Brain pericyte (primary cell): Measurements from ENCODE around the gene BCKDHB.
A peak's percentile ranks its signal among the peaks of the same experiment; 100 is the strongest.
"Not testable (repeated sequence)": the region's sequence is repeated elsewhere in the genome, so short reads cannot be mapped to it uniquely, and the experiment has no call there.

Source experiments
- DNase-seq: peaks from one replicate; pipeline ENCODE4 v3.0.0-alpha.2; 2012; ENCODE audit warnings: low read depth, low spot score

The BCKDHB gene

DNA sequence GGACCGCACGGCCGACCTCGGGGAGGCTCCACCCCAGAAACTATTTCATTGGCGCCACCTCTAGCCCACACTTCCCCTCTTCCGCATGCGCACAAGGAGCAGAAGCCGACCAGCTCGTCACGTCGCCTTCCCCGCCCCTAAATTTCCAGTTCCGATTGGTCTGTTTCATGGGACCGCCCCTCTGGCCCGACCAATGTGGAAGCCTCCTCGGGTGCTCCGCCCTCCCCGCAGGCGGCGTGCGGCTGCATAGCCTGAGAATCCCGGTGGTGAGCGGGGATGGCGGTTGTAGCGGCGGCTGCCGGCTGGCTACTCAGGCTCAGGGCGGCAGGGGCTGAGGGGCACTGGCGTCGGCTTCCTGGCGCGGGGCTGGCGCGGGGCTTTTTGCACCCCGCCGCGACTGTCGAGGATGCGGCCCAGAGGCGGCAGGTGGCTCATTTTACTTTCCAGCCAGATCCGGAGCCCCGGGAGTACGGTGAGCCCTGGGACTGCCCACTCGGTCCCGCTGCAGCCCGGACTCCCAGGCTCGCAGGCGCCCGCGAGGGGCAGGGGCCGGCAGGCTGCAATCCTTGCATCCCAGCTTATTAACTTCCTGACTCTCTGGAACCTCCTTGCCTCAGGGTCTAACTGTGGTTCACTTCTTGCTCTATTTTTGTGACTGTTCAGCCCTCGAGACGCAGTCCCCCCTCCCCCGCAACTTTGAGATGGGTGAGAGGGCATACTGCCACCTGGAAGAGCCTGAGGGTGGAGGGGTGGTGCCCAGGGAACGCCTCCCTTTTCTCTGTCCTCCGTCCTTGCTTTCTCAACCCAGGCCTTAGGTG lies at the start of gene BCKDHB:
Gene BCKDHB (plus strand): TSS at position 254 of the 818 bp plus-strand sequence. CDS start 23 bp downstream, at position 277.
- peak; percentile 94 for DNase-seq

DNA sequence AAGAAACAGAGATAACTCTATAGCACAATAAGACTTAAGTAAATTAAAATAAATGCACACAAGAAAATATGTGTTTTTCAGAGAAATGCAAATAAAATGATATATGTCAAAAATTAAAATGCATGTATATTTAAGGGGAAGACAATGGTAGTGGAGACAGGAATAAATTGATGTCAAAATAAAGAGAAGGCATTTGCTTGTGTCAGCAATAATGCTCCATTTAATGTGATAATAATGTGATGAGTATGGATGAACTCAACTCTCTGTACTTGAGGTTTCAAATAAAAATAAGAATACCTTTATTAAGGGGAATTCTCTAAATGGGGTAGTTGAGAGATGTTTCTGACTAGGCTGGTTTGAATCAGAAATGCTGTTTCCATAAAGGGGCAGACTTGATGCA lies 45.7 kb upstream of the BCKDHB start:
- no peak for DNase-seq

- not testable (repeated sequence) for DNase-seq
Observed at GRCh38 chr6:80068146-80068545, 38.3 kb upstream of the BCKDHB start.

DNA sequence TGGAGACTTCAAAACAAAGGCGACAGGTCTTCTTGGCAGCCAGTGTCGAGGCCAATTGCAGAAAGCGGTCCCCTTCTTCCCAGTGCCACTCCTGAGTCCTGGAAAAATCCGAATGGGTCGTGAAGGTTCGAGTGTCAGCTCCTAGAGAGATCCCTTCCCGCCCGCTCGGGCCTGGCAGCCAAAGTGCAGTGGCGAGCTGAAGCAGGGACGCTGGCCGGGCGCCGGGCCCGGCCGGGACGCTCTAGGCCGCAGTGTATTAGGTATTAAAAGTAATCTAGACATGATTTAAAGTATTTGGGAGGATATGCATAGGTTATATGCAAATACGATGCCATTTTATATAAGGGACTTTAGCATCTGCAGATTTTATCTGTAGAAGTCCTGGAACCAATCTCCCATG lies 36.0 kb upstream of the BCKDHB start:
- DNase-seq = not testable (repeated sequence)

GRCh38 chr6:80077067-80077466 lies 29.4 kb upstream of the BCKDHB start:
- DNase-seq = no peak

- no peak for DNase-seq
Observed at GRCh38 chr6:80088637-80089036, 17.8 kb upstream of the BCKDHB start.

DNA sequence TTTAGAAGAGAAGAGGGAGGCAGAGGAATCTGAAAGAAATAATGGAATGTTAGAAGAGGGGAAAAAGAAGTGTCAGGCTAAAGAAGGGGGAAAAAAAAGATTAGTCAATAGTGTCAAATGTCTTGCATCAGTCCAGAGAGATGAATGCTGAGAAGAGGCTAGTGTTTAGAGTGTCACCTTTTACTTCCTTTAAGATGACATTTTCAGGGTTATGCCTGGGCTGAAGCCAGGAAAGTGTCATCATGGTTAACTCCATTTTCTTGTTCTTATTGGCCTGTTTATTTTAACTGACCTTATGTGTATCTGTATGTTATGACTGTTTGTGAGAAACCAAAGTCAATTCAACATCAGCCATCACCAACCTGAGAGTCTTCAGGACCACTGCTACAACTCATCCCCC lies 15.0 kb upstream of the BCKDHB start:
- no peak for DNase-seq

- DNase-seq = no peak
Observed at GRCh38 chr6:80094017-80094416, 12.5 kb upstream of the BCKDHB start.

GRCh38 chr6:80095600-80095999 lies 10.9 kb upstream of the BCKDHB start:
- no peak for DNase-seq

- no peak for DNase-seq
Observed at GRCh38 chr6:80098392-80098791, 8.1 kb upstream of the BCKDHB start.

DNA sequence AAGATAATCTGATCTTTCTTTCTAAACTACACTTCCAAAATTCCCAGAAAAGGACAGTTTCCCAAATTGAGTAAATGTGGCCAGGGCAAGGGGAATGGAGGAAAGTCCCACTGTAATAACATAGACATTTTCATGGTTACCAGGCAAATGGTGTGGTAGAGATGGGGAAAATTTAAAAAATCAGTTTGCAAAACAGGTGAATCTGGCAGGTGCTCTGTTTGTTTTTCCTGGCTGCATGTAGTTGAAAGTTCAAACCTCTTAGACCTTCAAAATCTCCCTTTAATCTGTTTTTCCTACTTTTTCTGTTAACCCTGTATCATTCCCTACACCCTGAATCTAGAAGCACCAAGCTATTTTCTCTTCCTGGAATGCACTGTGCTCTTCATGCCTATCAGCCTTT lies 2.0 kb upstream of the BCKDHB start:
- DNase-seq = no peak

DNA sequence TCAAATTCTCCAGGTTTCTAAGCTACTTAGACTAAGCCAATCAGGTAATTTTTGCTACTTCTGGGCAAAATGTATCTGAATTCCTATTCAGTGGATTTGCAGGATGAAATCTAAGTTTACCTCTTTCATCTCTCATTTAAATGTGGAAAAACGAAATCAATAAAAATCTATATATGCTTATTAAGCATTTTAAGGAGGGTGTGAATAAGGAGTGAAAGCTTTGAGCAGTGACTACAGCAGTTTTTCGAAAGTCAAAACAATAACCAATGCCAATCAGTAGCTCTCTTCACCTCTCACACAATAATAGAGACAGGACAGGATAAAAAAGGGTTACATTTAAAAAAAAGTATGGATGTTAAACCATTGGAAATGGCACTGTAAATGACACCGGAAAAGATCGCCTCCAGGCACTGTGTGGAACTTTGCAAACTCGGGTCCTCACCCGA lies 476 bp upstream of the BCKDHB start:
- DNase-seq = no peak

GRCh38 chr6:80122576-80122975 lies 16.1 kb downstream of the BCKDHB start:
- DNase-seq = not testable (repeated sequence)

DNA sequence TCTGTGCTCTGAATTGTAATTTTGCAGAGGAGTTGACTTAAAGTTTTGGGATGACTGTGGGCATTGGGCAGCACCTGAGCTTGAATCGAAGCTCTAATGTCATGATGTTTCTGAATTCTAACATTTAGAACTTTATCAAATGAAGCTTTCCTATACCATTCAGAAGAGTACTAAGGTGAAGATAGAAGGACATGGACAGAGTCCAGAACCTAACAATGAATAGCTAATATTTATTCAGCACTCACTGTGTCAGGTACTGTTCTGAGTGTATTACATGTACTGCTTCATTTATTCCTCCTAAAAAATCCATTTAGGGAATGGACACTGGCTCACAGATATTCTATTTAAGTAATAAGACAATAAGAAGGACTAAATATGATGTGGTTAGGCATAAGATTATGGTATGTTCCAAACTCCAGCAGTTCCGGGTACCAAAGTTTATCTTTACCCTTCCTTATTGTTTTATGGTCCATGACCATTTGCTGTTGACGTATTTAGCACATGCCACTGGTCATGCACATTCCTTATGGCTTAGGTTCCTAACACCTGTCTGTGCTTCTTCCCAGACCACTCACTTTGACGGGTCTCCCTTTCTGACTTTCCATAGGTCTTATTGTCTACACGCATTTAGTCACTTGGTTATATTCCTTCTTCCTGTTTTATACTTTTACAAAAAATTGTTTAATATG lies 20.3 kb downstream of the BCKDHB start:
- DNase-seq = no peak

DNA sequence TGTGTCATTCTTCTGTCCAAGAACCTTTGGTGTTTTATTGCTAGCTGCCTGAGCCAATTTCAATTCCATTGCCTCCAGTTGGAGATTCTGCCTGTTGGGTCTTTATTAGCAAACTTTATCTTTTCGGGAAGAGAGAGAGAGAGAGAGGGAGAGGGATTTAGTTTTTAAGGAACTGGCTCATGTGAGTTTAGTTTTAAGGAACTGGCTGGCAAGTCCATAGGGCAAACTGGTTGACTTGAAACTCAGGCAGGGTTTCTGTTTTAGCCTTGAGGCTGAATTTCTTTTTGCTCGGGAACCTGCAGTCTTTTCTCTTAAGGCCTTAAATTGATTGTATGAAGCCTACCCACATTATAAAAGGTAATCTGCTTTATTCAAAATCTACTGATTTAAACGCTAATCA lies 23.0 kb downstream of the BCKDHB start:
- DNase-seq = no peak

- peak; percentile 34 for DNase-seq
Observed at GRCh38 chr6:80133020-80133419, 26.5 kb downstream of the BCKDHB start.

- DNase-seq = no peak
Observed at GRCh38 chr6:80134065-80134464, 27.6 kb downstream of the BCKDHB start.

- no peak for DNase-seq
Observed at GRCh38 chr6:80142586-80142985, 36.1 kb downstream of the BCKDHB start.

GRCh38 chr6:80143419-80143937 lies 37.0 kb downstream of the BCKDHB start:
- peak; percentile 81 for DNase-seq

DNA sequence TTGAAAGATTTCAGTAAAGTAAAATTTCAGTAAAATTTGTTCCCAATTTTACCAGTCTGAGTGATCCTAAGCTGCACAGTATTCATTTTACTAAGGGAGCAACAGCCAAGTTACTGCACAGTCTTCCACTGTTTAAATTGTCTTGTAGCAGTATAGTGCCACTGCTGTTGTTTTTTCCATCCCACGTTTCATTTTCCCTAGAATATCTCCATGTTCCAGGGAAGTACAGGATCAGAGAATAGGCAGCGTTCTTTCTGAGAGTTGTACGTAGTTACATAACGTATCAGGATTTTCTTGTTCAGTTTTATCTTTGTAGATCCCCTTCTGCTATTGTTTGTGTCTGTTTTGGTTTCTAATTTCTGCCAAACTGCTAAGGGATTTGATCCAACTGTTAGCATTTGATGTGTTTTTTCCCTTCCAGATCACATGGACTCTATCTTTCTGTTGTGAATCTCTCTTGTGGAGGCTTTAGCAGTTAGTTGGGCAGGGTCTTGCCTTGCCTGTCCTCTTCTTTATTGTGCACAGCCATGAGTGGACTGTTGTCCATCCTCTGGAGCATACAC lies 38.4 kb downstream of the BCKDHB start:
- no peak for DNase-seq

DNA sequence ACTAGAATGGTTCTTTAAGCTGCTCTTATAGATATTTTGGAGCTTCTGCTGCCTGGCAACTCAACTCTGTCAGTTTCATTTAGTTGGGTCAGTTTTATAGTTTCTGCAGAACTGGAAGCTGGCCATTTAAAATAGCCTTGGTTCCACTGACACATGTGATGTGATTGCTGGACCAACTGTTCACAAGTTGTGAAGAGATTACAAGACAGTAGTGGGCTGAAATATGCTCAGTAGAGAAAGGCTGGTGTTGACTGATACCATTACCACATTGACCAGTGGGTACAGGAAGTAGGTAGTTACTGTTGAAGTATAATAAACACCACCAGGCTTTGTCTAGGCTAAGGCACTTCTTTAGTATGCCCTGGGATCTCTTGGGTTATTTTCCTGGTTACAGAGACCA lies 39.0 kb downstream of the BCKDHB start:
- DNase-seq = no peak

DNA sequence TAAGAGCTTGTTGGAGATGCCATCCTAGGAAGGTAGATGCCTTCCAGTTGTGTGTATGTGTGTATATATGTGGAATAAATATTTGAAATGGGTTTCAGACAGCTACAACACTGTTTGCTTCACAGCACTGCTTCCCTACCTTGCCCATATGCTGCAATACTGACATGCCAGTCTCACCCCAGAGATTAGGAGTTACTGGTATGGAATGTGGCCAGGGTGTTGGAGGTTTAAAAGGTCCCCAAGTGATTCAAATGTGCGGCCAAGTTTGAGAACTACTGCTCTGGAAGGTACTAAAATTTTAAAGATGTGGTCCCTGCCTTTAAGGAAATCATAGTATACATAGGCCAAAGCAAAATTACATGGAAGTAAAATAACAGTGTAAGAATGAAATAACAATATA lies 39.5 kb downstream of the BCKDHB start:
- DNase-seq = no peak
